GM21825 (cell line): ENCODE data around the gene ERCC6.

Experiments
- ATAC-seq: cut with Tn5 transposase; IDR thresholded peaks from one replicate; pipeline ENCODE4 v1.9.1; 2021; ENCODE audit warnings: mild to moderate bottlenecking, moderate library complexity; ENCODE audit not compliant: unreplicated experiment

The ERCC6 gene

DNA sequence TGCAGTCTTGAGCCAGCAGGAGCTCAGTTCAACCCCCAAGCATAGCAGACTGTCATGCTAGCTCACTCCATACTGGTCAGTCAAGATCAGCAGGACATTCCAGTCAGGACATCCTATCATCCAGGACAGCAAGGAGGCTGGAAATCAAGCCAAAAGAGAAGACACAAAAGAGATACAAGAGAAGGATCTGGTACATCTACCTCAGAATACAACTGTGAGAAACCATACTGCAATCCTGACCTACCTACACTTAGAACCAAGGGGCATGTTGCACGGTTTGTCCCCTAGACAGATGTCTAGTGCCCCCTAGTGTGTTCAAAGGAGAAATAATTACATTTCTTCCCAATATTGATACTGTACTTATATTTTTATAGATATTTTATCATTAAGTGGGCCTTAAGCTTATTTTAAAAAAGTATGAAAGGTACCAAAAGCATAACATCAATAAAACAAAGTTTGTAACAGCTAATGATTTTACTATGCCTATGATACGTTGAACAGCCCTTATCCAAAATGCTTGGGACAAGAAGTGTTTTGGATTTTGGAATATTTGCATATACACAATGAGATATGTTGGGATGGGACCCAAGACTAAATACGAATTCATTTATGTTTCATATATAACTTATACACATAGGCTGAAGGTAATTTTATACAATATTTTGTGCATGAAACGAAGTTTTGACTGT lies 26.7 kb downstream of the ERCC6 start:
- no peak for ATAC-seq

DNA sequence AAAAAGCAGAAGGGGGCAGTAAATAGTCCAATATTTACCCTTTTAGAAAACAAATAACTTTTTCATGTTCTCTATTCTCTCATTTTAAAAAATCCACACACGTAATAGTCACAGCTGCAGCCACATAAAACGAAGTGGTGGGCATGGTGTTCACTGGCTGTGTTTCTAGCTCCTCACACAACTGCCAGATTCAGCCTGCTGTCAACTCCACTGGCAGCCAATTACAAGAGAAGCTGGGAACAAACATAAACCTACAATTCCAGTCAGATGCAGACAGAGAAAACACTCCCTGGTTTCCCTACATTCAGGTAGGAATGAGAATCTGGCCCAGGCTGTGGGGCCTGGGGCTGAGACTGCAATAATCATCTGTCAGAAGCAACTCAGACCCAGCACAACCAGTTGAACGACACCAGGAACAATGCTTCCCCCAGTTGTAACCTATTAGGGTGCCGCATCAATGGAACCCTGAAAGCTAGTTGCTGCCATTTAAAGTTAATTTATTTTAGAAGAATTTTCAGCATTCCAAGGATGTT lies 29.1 kb downstream of the ERCC6 start:
- ATAC-seq = no peak

DNA sequence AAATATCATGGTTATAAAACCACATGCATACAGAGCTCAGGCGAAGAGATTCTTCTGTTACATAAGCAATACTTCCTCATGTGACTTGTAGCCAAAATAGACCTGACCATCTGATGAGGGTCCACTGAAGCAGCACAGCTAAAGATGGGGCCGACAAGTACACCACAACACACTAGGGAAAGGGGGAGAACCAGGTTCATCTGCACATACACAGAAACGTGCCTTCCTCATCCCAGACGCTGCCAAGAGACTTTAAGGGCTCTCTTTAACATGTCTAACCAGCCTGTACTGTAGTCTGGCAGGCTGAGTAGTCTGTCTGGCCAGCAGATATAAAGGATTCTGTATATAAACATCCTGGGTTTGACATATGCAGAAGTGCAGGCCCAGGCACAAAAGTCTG lies 30.3 kb downstream of the ERCC6 start:
- no peak for ATAC-seq

DNA sequence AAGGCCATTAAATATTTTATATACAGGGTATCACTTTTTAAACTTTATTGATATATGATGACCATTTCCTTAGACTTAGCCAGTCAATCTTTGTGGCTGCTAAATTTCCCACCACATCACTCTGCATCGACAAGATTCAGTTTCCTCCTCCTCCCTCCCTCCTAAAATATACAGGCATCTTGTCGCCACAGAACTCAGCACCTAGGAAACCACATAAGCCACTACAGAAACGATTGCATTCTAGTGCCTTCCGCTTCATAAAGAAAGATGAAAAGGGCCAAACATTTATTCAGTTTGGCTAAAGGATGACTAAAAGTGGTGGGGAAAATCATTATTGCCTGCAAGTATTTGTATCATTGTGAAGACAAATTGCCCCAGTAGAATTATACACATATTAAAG lies 30.7 kb downstream of the ERCC6 start:
- ATAC-seq = peak; percentile 48

DNA sequence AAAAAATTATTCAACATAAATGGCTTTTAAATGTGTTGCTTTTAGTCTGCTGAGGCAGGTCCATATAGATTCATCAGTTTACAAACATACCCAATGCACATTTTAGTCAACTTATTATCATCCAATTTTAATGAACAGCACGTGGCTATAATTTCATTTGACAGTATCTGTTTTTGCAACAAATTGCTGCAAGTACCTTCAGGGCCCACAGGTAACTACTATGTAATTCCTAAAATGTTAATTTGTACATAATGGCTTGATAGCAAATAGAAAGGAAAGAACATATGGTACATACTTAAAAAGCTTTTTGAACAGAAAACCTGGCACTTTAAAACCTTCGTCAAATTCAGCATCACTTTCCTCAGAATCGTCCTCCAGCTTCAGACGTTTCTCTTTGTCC lies 33.3 kb downstream of the ERCC6 start:
- no peak for ATAC-seq

DNA sequence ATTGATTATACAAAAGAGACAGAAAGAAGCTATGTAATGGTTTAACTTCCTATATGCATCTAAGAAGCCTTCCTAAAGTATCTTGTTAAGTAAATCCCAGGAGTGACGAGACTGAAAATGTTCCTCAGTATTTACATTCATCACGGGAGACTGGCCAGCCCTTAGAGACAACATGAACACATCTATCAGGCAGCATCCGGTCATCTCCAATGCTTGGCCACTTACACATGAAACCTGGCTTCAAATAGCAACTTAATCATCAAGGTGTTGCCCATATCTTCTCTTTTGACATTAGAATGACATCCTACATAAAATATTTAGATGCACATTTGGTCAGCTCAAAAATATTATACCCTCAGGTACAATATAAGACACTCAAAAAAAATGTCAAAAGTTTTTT lies 33.8 kb downstream of the ERCC6 start:
- ATAC-seq = no peak

DNA sequence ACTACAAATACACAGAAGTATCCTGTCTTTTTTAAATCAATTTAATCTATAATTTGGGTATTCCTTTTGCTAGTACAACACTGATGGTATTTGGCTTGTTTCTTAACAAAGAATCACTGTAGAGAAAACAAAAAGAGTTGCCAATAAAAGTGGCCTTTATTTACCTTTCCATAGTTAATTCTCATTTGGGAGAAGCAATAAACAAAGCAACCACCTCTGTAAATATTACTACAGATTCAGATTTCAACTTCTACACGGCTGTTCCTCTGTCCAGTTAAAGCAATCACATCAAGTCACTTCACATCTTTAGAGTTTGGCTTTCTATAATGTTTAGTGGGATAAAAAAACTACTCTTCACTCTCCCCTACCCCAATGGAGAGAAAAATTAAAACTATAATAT lies 34.4 kb downstream of the ERCC6 start:
- no peak for ATAC-seq

DNA sequence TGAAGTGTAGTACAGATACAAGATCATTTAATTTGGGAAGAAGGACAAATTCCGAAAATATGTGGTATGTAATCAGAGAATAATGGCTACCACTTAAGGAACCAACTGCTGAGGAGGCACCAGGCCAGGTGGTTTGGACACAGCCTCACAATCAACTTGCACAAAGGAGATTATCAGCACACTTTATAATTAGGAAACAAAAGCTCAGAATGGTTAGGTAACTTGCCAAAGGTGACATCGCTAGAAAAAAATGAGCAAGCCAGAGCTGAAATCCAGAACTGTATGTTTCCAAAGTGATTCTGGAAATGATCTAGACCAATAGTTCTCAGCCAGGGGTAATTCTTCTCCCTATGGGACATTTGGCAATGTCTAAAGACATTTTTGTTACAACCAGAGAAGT lies 36.6 kb downstream of the ERCC6 start:
- ATAC-seq = no peak

DNA sequence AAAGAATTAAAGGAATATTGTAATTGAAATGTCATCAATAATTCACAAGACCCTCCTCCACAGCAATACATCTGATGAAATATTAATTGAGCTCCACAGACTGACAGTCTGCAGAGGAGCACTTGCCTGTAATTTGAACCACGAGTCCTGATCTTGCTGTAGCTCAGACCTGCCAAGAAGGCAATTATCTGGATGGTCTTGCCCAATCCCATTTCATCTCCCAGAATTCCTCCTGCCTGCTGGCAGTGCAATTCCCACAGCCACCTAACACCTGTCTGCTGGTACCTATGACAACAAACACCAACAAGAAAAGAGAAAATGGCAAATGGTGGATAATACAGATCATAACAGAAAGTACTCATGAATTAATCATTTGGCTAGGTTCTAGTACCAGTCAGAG lies 38.5 kb downstream of the ERCC6 start:
- ATAC-seq = no peak

DNA sequence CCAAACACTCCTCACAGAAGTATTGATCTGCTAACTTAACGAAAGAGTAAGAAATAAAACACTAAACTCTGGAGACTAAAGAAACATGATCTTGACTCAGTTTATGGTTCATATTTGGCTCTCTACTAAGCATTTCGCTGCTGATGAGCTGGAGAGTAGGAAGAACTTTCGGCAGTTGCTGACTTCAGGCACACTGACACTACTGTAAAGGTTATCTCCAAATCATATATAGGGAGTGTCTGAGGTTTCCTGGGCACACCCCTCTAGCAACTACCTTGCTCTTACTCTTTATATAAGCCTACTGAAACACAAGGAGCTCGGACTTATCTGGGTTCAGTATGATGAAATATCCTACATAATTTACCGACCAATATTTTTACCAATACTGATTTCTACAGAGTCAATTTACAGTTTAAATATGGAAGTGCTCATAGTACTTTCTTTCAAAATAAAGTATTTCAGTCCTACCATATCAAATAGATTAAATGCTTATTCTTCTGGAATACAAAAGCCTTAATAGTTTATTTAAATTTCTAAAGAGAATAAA lies 39.5 kb downstream of the ERCC6 start:
- ATAC-seq = no peak

DNA sequence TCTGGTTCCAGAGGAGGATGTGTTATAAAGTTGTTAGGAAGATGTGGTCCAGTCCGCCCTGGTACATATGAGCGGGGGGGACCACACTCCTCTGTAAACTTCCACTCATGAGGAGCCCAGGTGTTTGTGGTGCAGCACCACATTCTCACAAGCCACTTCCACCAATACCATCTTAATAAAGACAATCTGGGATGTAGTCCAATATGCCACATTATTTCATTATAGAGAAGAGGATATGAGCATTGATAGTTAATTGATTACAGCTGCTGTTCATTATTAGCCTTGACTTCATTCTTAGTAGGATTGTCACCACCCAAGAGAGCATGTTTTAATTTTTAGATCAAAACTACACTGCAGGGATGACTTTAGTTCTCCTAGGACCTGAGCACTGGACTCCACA lies 40.5 kb downstream of the ERCC6 start:
- no peak for ATAC-seq

DNA sequence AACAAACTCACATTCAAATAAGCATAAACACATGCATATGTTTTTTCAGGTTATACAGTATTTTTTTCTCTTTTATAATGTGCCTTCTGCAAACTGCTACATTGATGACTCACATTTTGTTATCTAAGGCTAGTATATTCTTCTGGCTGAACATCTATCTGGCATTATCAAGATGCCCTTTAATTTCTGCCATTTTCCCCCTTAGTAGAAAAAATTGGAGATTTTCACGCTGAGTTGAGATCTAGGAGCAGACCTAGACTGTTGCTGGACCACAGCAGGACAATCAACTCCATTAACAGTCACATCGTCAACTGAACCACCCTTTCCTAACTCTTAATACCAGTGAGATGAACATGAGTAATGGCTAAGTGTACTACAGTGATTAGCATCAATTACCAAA lies 41.6 kb downstream of the ERCC6 start:
- no peak for ATAC-seq

DNA sequence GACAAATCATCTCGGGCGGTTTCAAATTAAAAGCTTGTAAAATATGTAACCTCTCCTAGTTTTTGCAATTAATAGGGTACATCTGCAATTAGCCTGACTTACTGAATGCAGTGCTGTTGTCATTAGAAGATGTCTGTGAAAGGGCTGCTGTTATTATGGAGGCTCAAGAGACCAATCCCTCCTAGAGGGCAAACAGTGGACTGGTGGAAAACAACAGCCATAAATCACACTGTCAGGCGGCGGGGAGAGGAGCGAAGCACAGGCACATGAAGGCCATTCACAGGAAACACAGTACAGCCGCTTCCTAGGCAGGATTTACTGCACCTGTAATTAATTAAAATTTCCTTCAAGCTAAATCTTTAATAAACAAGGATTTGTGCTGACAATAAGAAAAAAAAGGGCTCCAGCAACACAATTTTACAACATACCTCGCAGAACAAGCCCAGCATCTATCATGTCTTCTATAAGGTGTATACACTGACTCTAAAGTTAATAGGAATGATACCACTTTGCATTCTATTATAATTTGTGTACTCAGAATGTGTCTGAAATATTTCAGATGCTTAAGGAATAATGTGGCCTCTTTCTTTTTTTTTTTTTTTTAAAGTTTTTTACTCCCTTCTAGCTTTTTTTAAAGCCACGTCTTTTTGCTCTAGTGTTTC lies 50.7 kb downstream of the ERCC6 start:
- no peak for ATAC-seq

DNA sequence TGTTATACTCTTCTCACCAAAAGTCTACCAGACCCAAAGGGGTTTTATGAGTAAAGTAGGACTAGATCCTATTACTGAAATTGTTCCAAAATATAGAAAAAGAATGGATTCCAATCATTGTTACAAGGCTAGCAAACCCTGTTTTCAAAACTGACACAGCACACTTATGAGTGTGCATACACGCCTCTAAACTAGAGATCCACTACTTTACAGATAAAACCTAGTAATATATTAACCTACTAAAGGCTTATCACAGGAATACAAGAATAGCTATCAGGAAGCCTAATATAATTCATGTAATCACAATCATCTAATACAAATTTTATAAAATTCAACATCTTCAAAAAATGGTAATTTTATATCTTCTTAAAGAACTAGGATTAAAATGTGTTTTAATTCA lies 52.2 kb downstream of the ERCC6 start:
- ATAC-seq = no peak

DNA sequence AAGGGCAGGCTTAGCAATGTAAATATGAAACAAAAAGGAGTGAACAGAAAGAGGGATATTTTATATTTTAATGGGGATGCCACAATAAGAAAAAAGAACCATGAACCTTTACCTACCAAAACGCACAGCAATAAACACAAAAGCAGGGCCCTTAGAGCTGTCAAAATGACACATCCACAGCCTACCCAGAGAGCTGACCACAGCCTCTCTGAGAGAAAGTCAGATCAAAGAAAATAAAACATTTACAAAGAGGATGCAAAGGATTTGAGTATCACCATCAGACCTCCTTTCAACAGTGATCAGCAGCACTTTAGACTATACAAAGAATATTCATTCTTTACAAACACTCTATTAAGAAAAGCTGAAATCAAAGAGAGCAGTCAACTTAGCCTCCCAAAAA lies 52.9 kb downstream of the ERCC6 start:
- no peak for ATAC-seq

DNA sequence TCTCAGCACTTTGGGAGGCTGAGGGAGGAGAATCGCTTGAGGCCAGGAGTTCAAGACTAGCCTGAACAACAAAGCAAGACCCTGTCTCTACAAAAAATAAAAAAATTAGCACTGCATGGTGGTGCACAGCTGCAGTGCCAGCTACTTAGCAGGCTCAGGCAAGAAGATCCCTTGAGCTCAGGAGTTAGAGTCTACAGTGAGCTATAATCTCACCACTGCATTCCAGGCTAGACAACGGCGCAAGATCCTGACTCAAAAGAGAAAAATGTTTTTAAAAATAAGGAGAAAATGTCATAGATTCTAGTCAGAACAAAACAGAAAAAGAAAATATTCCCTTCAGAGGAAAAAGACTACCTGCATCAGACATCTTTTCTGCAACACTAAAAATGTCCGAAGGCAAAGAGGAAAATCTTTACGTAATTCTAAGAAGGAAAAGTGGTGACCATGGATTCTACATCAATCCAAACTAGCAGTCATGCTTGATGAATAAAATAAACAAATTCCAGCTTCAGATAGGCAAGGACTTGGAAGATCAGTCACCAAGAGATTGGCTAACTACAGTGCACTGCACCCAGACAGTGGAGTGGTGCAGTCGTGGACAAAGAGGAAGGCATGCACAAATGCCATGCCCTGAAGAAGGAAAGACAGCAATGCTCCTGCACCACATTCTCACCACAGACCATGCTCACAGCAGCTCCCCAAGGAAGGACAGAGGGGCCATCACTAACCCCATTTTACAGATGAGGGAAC lies 54.3 kb downstream of the ERCC6 start:
- ATAC-seq = no peak

DNA sequence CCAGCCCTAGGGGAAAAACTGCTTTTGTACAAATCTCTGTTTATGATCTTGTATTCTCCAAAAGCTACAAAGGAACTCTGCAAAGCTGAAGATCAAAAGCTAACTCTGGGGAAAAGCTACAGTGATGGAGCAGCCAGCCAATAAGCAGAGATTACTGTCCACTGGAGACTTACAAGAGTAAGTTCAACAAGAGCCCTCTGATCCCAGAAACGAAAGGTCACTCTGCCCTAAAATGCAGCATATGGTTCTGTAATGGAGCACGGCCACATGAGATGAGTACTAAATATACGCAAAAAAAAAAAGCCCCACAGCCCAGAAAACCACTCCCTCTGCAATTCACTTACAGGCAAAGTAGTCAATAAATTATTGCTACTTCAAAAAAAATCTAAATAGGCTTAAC lies 60.1 kb downstream of the ERCC6 start:
- ATAC-seq = no peak

DNA sequence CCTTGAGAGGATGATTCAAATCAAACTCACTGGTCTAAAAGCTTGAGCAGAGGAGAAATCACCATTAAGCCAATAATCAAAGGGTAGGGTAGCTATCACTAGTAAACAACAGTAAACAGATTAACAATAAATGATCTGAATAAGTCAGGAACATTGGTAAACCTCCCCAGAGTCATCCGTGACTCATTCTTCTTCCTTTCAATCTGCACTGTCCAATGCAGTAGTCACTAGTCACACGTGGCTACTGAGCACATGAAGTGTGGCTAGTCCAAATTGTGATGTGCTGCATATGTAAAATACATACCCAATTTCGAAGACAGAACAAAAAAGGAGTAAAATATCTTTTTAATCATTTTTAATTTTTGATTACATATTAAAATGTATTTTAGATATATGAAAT lies 64.0 kb downstream of the ERCC6 start:
- no peak for ATAC-seq

DNA sequence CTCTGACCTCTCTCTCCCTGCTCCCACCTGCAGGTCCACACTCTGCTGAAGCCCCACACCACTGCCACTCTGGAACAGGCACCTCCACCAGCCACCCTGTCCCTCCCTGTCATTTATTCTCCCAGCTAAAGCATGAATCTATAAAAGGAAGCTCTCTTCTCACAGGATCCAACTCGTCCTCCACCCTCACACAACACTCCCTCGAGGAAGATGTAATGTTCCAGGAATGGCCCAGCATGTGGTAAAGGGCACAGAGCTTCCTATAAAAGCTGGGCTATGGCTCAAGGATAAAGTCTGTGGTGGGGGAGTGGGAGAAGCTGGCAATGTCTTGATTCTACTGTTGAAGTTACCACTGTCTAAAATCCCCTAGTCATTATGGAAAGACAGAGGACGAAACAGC lies 67.4 kb downstream of the ERCC6 start:
- ATAC-seq = no peak

DNA sequence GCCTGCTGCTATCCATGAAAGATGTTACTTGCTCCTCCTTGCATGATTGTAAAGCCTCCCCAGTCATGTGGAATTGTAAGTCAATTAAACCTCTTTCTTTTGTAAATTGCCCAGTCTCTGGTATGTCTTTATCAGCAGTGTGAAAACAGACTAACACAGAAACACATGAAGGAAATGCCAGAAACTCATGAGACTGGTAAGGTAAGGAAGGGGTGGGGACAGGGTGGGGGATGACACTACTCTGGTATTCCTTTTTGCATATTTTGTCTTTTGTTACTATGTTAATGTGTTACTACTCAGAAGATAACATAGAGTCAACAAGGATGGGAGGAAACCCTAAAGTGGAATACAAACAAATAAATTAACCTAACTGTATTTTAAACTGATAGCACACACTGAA lies 73.2 kb downstream of the ERCC6 start:
- no peak for ATAC-seq
